ENCODE data around the gene LIPG.

The LIPG gene

GRCh38 chr18:49546719-49547273, 15.1 kb upstream of the LIPG start:
- no peak for DNase-seq

- DNase-seq, result no peak
These were observed 14.2 kb upstream of the LIPG start for GRCh38 chr18:49547701-49548100.

- no peak for DNase-seq
These were observed 13.6 kb upstream of the LIPG start for GRCh38 chr18:49548229-49548636.

- DNase-seq, result no peak
These were observed 11.1 kb upstream of the LIPG start for GRCh38 chr18:49550621-49551339.

- no peak for DNase-seq
These were observed 8.9 kb upstream of the LIPG start for GRCh38 chr18:49553003-49553402.

- no peak for DNase-seq
These were observed 6.2 kb upstream of the LIPG start for GRCh38 chr18:49555641-49556040.

GRCh38 chr18:49558356-49558755, 3.5 kb upstream of the LIPG start:
- no peak for DNase-seq

- DNase-seq, result peak in 1 of 2 experiments; percentile 5
These were observed 2.4 kb upstream of the LIPG start for GRCh38 chr18:49559326-49559931.

- no peak for DNase-seq
These were observed 1.6 kb upstream of the LIPG start for GRCh38 chr18:49560277-49560623.

GRCh38 chr18:49560624-49561288, 1.1 kb upstream of the LIPG start:
- peak in 1 of 2 experiments; percentile 5 for DNase-seq

GRCh38 chr18:49562481-49563129, 748 bp downstream of the LIPG start:
- DNase-seq, result no peak

- DNase-seq, result no peak
These were observed 1.3 kb downstream of the LIPG start for GRCh38 chr18:49563130-49563540.

- no peak for DNase-seq
These were observed 2.1 kb downstream of the LIPG start for GRCh38 chr18:49563701-49564517.

- DNase-seq, result no peak
These were observed 2.6 kb downstream of the LIPG start for GRCh38 chr18:49564518-49564834.

- DNase-seq, result no peak
These were observed 3.2 kb downstream of the LIPG start for GRCh38 chr18:49565101-49565500.

- DNase-seq, result peak; percentile 18 to 52
These were observed 3.8 kb downstream of the LIPG start for GRCh38 chr18:49565612-49566011.

GRCh38 chr18:49566217-49566770, 4.4 kb downstream of the LIPG start:
- DNase-seq, result no peak

GRCh38 chr18:49566985-49567384, 5.1 kb downstream of the LIPG start:
- DNase-seq, result no peak

- DNase-seq, result no peak
These were observed 7.9 kb downstream of the LIPG start for GRCh38 chr18:49569724-49570123.

GRCh38 chr18:49570836-49571235, 9.0 kb downstream of the LIPG start:
- no peak for DNase-seq

GRCh38 chr18:49572611-49573345, 10.9 kb downstream of the LIPG start:
- no peak for DNase-seq

- no peak for DNase-seq
These were observed 12.0 kb downstream of the LIPG start for GRCh38 chr18:49573835-49574234.

Data from SHP77 (cell line).